WTC11 (cell line): ENCODE results near the gene TVP23C. TPM values are rescaled to one million over a fixed set of nuclear protein-coding genes. Genes with fewer than 3 reads are reported as not detected.

Source experiments
- ATAC-seq: fragments of 200-7000 bp; cut with Tn5 transposase; 2 replicates; pipeline ENCODE4 v1.10.0; 2021; ENCODE audit warnings: mild to moderate bottlenecking, moderate library complexity
- CTCF ChIA-PET: fragments of 300-600 bp; sonication (Branson Sonifier 250); formaldehyde crosslinking; loops from one replicate; lab custom pipeline; 2021; ENCODE audit warnings: antibody characterized with exemption; lab: Charles Lee
- POLR2A ChIA-PET: fragments of 350-600 bp; sonication (Branson Sonifier 250); formaldehyde crosslinking; loops from one replicate; lab custom pipeline; 2021; ENCODE audit warnings: antibody characterized with exemption; lab: Charles Lee
- DNase-seq: peaks from one replicate; pipeline ENCODE4 v3.0.0; 2021; ENCODE audit warnings: low spot score
- H3K27ac Mint-ChIP-seq: 2 replicates; pipeline ENCODE4 v1.8.0; 2021; ENCODE audit warnings: mixed read lengths
- H3K27me3 Mint-ChIP-seq: 2 replicates; pipeline ENCODE4 v1.8.0; 2021; ENCODE audit warnings: low read depth, mild to moderate bottlenecking, moderate library complexity, mixed read lengths
- H3K36me3 Mint-ChIP-seq: 2 replicates; pipeline ENCODE4 v1.8.0; 2021; ENCODE audit warnings: mixed read lengths
- H3K4me1 Mint-ChIP-seq: 2 replicates; pipeline ENCODE4 v1.8.0; 2022; ENCODE audit warnings: mixed read lengths
- H3K4me3 Mint-ChIP-seq: 2 replicates; pipeline ENCODE4 v1.8.0; 2021; ENCODE audit warnings: mild to moderate bottlenecking, moderate library complexity, mixed read lengths
- H3K9me3 Mint-ChIP-seq: 2 replicates; pipeline ENCODE4 v1.8.0; 2021; ENCODE audit warnings: mixed read lengths
- AFF4 ChIP-seq: sonication (generic); formaldehyde crosslinking; IDR thresholded peaks from 2 replicates; pipeline ENCODE4 v1.8.1; 2023; ENCODE audit warnings: mild to moderate bottlenecking, missing genetic modification reagents, borderline replicate concordance
- E2F4 ChIP-seq: sonication (generic); formaldehyde crosslinking; IDR thresholded peaks from 2 replicates; pipeline ENCODE4 v1.8.1; 2022; ENCODE audit warnings: low read depth, mild to moderate bottlenecking, moderate library complexity, missing genetic modification reagents, borderline replicate concordance
- EMX1 ChIP-seq: fragments of 250-450 bp; sonication (Bioruptor Pico); IDR thresholded peaks from 2 replicates; pipeline ENCODE4 v1.8.0; 2021; ENCODE audit warnings: mild to moderate bottlenecking
- ERG ChIP-seq: fragments of 250-450 bp; sonication (Bioruptor Pico); IDR thresholded peaks from 2 replicates; pipeline ENCODE4 v1.8.0; 2021; ENCODE audit warnings: mild to moderate bottlenecking
- FOXK1 ChIP-seq: sonication (generic); formaldehyde crosslinking; IDR thresholded peaks from 2 replicates; pipeline ENCODE4 v1.8.0; 2022; ENCODE audit warnings: mild to moderate bottlenecking, moderate library complexity, missing genetic modification reagents
- GTF2I ChIP-seq: fragments of 250-450 bp; sonication (Bioruptor Pico); conservative IDR thresholded peaks from 2 replicates; pipeline ENCODE4 v1.4.0; 2021; ENCODE audit warnings: mild to moderate bottlenecking
- JUN ChIP-seq: sonication (generic); formaldehyde crosslinking; IDR thresholded peaks from 2 replicates; pipeline ENCODE4 v1.8.0; 2023; ENCODE audit warnings: mild to moderate bottlenecking, missing genetic modification reagents
- KAT7 ChIP-seq: sonication (generic); formaldehyde crosslinking; IDR thresholded peaks from 2 replicates; pipeline ENCODE4 v1.8.1; 2023; ENCODE audit warnings: missing genetic modification reagents, mild to moderate bottlenecking, borderline replicate concordance
- MYBL2 ChIP-seq: sonication (generic); formaldehyde crosslinking; IDR thresholded peaks from 2 replicates; pipeline ENCODE4 v1.8.1; 2023; ENCODE audit warnings: mild to moderate bottlenecking, moderate library complexity, missing genetic modification reagents
- NFATC4 ChIP-seq: fragments of 250-450 bp; sonication (Bioruptor Pico); IDR thresholded peaks from 2 replicates; pipeline ENCODE4 v1.9.0; 2021; ENCODE audit warnings: mild to moderate bottlenecking
- STAT6 ChIP-seq: sonication (generic); formaldehyde crosslinking; conservative IDR thresholded peaks from 2 replicates; pipeline ENCODE4 v1.8.1; 2023; ENCODE audit warnings: mild to moderate bottlenecking, low read depth, missing genetic modification reagents, moderate library complexity
- TEAD1 ChIP-seq: sonication (generic); formaldehyde crosslinking; IDR thresholded peaks from 2 replicates; pipeline ENCODE4 v1.8.0; 2022; ENCODE audit warnings: mild to moderate bottlenecking, missing genetic modification reagents
- TEAD4 ChIP-seq: sonication (generic); formaldehyde crosslinking; IDR thresholded peaks from 2 replicates; pipeline ENCODE4 v1.8.0; 2022; ENCODE audit warnings: mild to moderate bottlenecking, missing genetic modification reagents
- ZNF219 ChIP-seq: sonication (generic); formaldehyde crosslinking; IDR thresholded peaks from 2 replicates; pipeline ENCODE4 v1.8.0; 2023; ENCODE audit warnings: missing genetic modification reagents, mild to moderate bottlenecking, borderline replicate concordance
- ZNF232 ChIP-seq: sonication (generic); formaldehyde crosslinking; IDR thresholded peaks from 2 replicates; pipeline ENCODE4 v1.8.0; 2022; ENCODE audit warnings: mild to moderate bottlenecking, missing genetic modification reagents
- ZNF263 ChIP-seq: sonication (generic); formaldehyde crosslinking; IDR thresholded peaks from 2 replicates; pipeline ENCODE4 v1.8.1; 2022; ENCODE audit warnings: low read depth, mild to moderate bottlenecking, moderate library complexity, missing genetic modification reagents
- ZNF396 ChIP-seq: fragments of 250-450 bp; sonication (Bioruptor Pico); IDR thresholded peaks from 2 replicates; pipeline ENCODE4 v1.8.0; 2021; ENCODE audit warnings: mild to moderate bottlenecking, moderate library complexity, borderline replicate concordance
- ZNF532 ChIP-seq: fragments of 250-450 bp; sonication (Bioruptor Pico); IDR thresholded peaks from 2 replicates; pipeline ENCODE4 v1.9.0; 2021; ENCODE audit warnings: mild to moderate bottlenecking, borderline replicate concordance
- ZSCAN18 ChIP-seq: fragments of 250-450 bp; sonication (Bioruptor Pico); IDR thresholded peaks from 2 replicates; pipeline ENCODE4 v2.1.2; 2022; ENCODE audit warnings: mild to moderate bottlenecking, moderate library complexity
- total RNA-seq: library from RNA; stranded (reverse); gene quantifications from 3 replicates; pipeline ENCODE4 v1.2.3, GENCODE V29; 2021

TVP23C gene
- total RNA-seq, 1 experiment from 2014 or later = 16.9 TPM

- TF ChIP-seq AFF4 (CRISPR knock-in tag) = no peak
- TF ChIP-seq E2F4 (CRISPR knock-in tag) = no peak
- TF ChIP-seq FOXK1 (CRISPR knock-in tag) = no peak
These were observed 84.4 kb downstream of the TVP23C start (continued) for GRCh38 chr17:15478845-15479244.

GRCh38 chr17:15475631-15476354 lies 87.5 kb downstream of the TVP23C start:
- DNase-seq (no peak), ATAC-seq (no peak)
- CTCF ChIA-PET = no interaction called here
- H3K27me3 Mint-ChIP-seq = no peaks in the 10 kb centered on the region
- H3K4me3 Mint-ChIP-seq = no peak overlapping the region
- no peaks in the 10 kb centered on the region for H3K9me3 Mint-ChIP-seq
- TF ChIP-seq ZNF219 (CRISPR knock-in tag) = no peak
- TF ChIP-seq ZNF232 (CRISPR knock-in tag) = no peak
- TF ChIP-seq MYBL2 (CRISPR knock-in tag) = no peak
- TF ChIP-seq ZNF532 (CRISPR knock-in tag) = no peak
- TF ChIP-seq JUN (CRISPR knock-in tag) = no peak
- TF ChIP-seq ZNF263 (CRISPR knock-in tag) = no peak
- no peak for TF ChIP-seq NFATC4 (CRISPR knock-in tag)
- no peak for TF ChIP-seq GTF2I (CRISPR knock-in tag)
- no peak for TF ChIP-seq TEAD4 (CRISPR knock-in tag)
- TF ChIP-seq TEAD1 = no peak
- no peak for TF ChIP-seq ZNF396 (CRISPR knock-in tag)
- H3K4me1 Mint-ChIP-seq = peaks cover 16% of the 10 kb centered on the region
- peaks cover 22% of the 10 kb centered on the region for H3K36me3 Mint-ChIP-seq
- POLR2A ChIA-PET = no interaction called here
- H3K27ac Mint-ChIP-seq = no peak overlapping the region; the same call in 1 of the 2 replicates

- ATAC-seq = no peak
- ChIA-PET CTCF (interaction anchor here (1.2 to 1.5 kb wide), 2 partner anchors 30 to 225 kb away, joined by 7 to 9 read pairs; no protein-coding TSS in a partner anchor), POLR2A (no interaction called here)
- no peaks in the 10 kb centered on the region for H3K27me3 Mint-ChIP-seq
- no peak overlapping the region for H3K4me3 Mint-ChIP-seq
- DNase-seq = no peak
- no peaks in the 10 kb centered on the region for H3K9me3 Mint-ChIP-seq
- no peak overlapping the region for H3K27ac Mint-ChIP-seq
- peaks cover 10% of the 10 kb centered on the region for H3K4me1 Mint-ChIP-seq
- H3K36me3 Mint-ChIP-seq = peaks cover 16% of the 10 kb centered on the region
- TF ChIP-seq ZSCAN18 (CRISPR knock-in tag) (no peak), ERG (no peak), STAT6 (CRISPR knock-in tag) (no peak), KAT7 (CRISPR knock-in tag) (no peak), EMX1 (no peak)
These were observed 90.4 kb downstream of the TVP23C start for GRCh38 chr17:15472891-15473290.
